Activated CD4-positive, alpha-beta memory T cell treated with anti-CD3 and anti-CD28 coated beads, Interleukin-2, amount 10 ng/mL, durations not matched to agents 7 days and 5 days (primary cell): ENCODE results near the gene CPAMD8. TPM values are rescaled to one million over a fixed set of nuclear protein-coding genes. Genes with fewer than 3 reads are reported as not detected.

Experiments
- CTCF ChIA-PET: fragments of 350-600 bp; sonication (Branson Sonifier 250); formaldehyde crosslinking; loops from one replicate; lab custom pipeline; 2021; ENCODE audit warnings: antibody characterized with exemption, inconsistent platforms; lab: Charles Lee
- POLR2A ChIA-PET: fragments of 350-600 bp; sonication (Branson Sonifier 250); formaldehyde crosslinking; loops from one replicate; lab custom pipeline; 2021; ENCODE audit warnings: antibody characterized with exemption; lab: Charles Lee
- DNase-seq: peaks from one replicate; pipeline ENCODE4 v3.0.0-alpha.2; 2020
- H3K27ac Mint-ChIP-seq: one replicate; pipeline ENCODE4 v1.8.0; 2021; ENCODE audit warnings: mild to moderate bottlenecking, mixed read lengths
- H3K27me3 Mint-ChIP-seq: one replicate; pipeline ENCODE4 v1.8.0; 2021; ENCODE audit warnings: mixed read lengths
- H3K36me3 Mint-ChIP-seq: one replicate; pipeline ENCODE4 v1.8.0; 2021; ENCODE audit warnings: low read depth, mixed read lengths
- H3K4me1 Mint-ChIP-seq: one replicate; pipeline ENCODE4 v1.8.0; 2021; ENCODE audit warnings: mixed read lengths
- H3K4me3 Mint-ChIP-seq: one replicate; pipeline ENCODE4 v1.8.0; 2021; ENCODE audit warnings: mild to moderate bottlenecking, mixed read lengths
- H3K9me3 Mint-ChIP-seq: one replicate; pipeline ENCODE4 v1.8.0; 2021; ENCODE audit warnings: mixed read lengths
- total RNA-seq, 2 experiments: library from RNA; stranded (reverse); gene quantifications; one replicate each; pipeline ENCODE4 v1.2.3, GENCODE V29; 2021

Gene CPAMD8
- total RNA-seq, 2 experiments from 2014 or later, result 1.2 to 1.4 TPM

DNA sequence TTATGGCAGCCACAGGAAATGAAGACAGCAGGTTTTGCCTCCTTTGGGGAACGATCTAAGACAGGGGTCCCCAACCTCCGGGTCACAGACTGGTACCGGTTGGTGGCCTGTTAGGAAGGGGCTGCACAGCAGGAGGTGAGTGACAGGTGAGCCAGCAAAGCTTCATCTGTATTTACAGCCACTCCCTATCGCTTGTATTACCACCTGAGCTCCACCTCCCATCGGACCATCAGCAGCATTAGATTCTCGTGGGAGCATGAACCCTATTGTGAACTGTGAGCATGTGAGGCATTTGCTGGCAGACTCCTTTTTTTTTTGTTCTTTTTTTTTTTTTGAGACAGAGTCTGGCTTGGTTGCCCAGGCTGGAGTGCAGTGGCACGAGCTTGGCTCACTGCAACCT lies 115.6 kb downstream of the CPAMD8 start:
- H3K27me3 Mint-ChIP-seq, result no peaks in the 10 kb centered on the region
- peaks cover 2% of the 10 kb centered on the region for H3K36me3 Mint-ChIP-seq
- POLR2A ChIA-PET, result no interaction called here

GRCh38 chr19:16908759-16909158 lies 117.9 kb downstream of the CPAMD8 start:
- Mint-ChIP-seq H3K4me1 (no peaks in the 10 kb centered on the region), H3K4me3 (no peak overlapping the region), H3K27ac (no peak overlapping the region), H3K27me3 (no peaks in the 10 kb centered on the region), H3K9me3 (peaks cover 16% of the 10 kb centered on the region), H3K36me3 (peaks cover 2% of the 10 kb centered on the region)
- CTCF ChIA-PET, result interaction anchor here (0.7 kb wide), 1 partner anchor 137 kb away, joined by 4 read pairs; no protein-coding TSS in a partner anchor
- POLR2A ChIA-PET, result no interaction called here
- DNase-seq, result no peak

More for the DNA sequence above, 115.6 kb downstream of the CPAMD8 start:
- H3K4me1 Mint-ChIP-seq, result no peaks in the 10 kb centered on the region
- H3K4me3 Mint-ChIP-seq, result no peak overlapping the region
- peaks cover 18% of the 10 kb centered on the region for H3K9me3 Mint-ChIP-seq
- no peak for DNase-seq
- H3K27ac Mint-ChIP-seq, result no peak overlapping the region
- CTCF ChIA-PET, result no interaction called here

DNA sequence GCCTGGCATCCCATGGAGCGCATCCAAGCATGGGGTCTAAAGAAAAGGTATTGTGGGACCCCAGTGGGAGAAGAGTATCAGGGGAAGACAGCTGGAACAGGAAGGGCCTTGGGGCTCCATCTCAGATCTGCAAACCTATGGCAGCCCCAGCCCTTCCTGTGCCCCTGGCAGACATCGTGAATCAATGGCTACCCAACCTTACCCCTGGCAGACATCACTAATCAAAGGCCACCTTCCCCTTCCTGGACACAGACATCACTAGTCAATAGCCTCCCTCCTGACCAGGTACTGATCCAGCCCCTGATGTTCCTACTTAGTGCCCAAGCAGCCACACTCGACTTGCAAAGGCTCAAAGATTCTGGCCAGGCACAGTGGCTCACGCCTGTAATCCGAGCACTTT lies 122.0 kb downstream of the CPAMD8 start:
- no peaks in the 10 kb centered on the region for H3K9me3 Mint-ChIP-seq
- H3K27me3 Mint-ChIP-seq, result no peaks in the 10 kb centered on the region
- ChIA-PET POLR2A (no interaction called here), CTCF (no interaction called here)
- no peaks in the 10 kb centered on the region for H3K36me3 Mint-ChIP-seq
- DNase-seq, result no peak
- no peak overlapping the region for H3K27ac Mint-ChIP-seq
- peaks cover 5% of the 10 kb centered on the region for H3K4me1 Mint-ChIP-seq
- no peak overlapping the region for H3K4me3 Mint-ChIP-seq

- DNase-seq, result no peak
- H3K27me3 Mint-ChIP-seq, result peaks cover 6% of the 10 kb centered on the region
- no peak overlapping the region for H3K27ac Mint-ChIP-seq
- ChIA-PET POLR2A (no interaction called here), CTCF (no interaction called here)
- no peaks in the 10 kb centered on the region for H3K36me3 Mint-ChIP-seq
- H3K4me3 Mint-ChIP-seq, result no peak overlapping the region
- no peaks in the 10 kb centered on the region for H3K9me3 Mint-ChIP-seq
- peaks cover 16% of the 10 kb centered on the region for H3K4me1 Mint-ChIP-seq
Measured at GRCh38 chr19:16903347-16903746, 123.3 kb downstream of the CPAMD8 start.

DNA sequence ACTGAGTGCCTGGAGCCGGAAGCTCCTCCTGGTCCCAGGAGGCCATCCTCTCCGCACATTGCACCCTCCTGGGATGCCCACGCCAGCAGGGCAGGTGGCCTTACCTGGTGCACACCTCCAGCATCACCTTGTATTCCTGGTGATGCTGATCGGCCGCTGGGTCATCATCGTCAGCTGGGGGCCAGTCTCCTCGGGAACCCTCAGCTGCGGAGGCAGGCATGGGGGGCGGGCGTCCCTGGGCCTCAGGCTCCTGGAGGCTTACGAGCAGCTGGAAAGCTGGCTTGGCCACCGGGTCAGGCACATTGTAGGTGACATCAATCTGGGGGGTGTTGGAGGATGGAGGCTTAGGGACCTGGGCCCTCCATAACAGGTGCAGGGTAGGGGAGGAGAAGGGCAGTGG lies 124.1 kb downstream of the CPAMD8 start:
- H3K27ac Mint-ChIP-seq, result no peak overlapping the region
- no peak overlapping the region for H3K4me3 Mint-ChIP-seq
- ChIA-PET POLR2A (no interaction called here), CTCF (no interaction called here)
- DNase-seq, result no peak
- no peaks in the 10 kb centered on the region for H3K36me3 Mint-ChIP-seq
- no peaks in the 10 kb centered on the region for H3K9me3 Mint-ChIP-seq
- peaks cover 7% of the 10 kb centered on the region for H3K27me3 Mint-ChIP-seq
- peaks cover 19% of the 10 kb centered on the region for H3K4me1 Mint-ChIP-seq

GRCh38 chr19:16901491-16902175 lies 125.0 kb downstream of the CPAMD8 start:
- Mint-ChIP-seq H3K9me3 (no peaks in the 10 kb centered on the region), H3K27me3 (peaks cover 9% of the 10 kb centered on the region), H3K4me3 (no peak overlapping the region), H3K4me1 (peaks cover 21% of the 10 kb centered on the region), H3K36me3 (no peaks in the 10 kb centered on the region), H3K27ac (no peak overlapping the region)
- POLR2A ChIA-PET, result no interaction called here
- no peak for DNase-seq
- CTCF ChIA-PET, result no interaction called here

GRCh38 chr19:16899566-16900075 lies 127.0 kb downstream of the CPAMD8 start:
- Mint-ChIP-seq H3K4me3 (peak overlapping the region; percentile 30), H3K36me3 (no peaks in the 10 kb centered on the region), H3K27ac (no peak overlapping the region), H3K4me1 (peaks cover 24% of the 10 kb centered on the region), H3K27me3 (peaks cover 17% of the 10 kb centered on the region), H3K9me3 (no peaks in the 10 kb centered on the region)
- peak; percentile 59 for DNase-seq
- ChIA-PET CTCF (interaction anchor here (0.8 to 2.5 kb wide), 5 partner anchors 11 to 285 kb away, joined by 3 to 15 read pairs (median 4); partner anchors contain the start of gene F2RL3), POLR2A (interaction anchor here (0.6 kb wide), 1 partner anchor 391 kb away, joined by 3 read pairs; no protein-coding TSS in a partner anchor)

DNA sequence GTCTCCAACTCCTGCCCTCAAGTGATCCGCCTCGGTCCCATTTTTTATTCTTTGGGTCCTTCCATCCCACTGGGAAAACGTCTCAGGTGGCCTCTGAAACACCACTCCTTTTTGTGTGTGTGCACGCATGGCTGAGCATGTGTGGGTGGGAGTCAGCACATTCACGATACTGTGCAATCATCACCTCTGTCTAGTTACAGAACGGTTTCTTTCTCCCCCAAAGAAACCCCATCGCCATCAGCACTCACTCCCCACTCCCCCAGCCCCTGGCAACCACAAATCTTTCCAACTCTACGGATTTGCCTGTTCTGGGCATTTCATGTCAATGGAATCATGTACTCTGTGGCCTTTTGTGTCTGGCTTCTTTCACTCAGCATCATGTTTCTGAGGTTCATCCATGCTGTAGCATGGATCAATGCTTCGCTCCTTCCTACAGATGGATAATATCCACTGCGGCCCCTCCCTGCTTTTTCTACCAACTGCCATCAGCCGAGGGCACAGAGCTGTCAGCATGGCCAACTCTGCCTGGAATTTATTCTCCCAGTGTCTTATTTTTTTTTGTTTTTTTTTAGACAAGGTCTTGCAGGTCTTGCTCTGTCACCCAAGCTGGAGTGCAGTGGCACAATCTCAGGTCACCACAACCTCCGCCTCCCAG lies 128.1 kb downstream of the CPAMD8 start:
- ChIA-PET POLR2A (no interaction called here), CTCF (interaction anchor here (2.5 kb wide), 1 partner anchor 126 kb away, joined by 15 read pairs; no protein-coding TSS in a partner anchor)
- H3K4me3 Mint-ChIP-seq, result peak overlapping the region; percentile 57
- no peaks in the 10 kb centered on the region for H3K36me3 Mint-ChIP-seq
- H3K9me3 Mint-ChIP-seq, result no peaks in the 10 kb centered on the region
- H3K27me3 Mint-ChIP-seq, result peaks cover 19% of the 10 kb centered on the region
- H3K27ac Mint-ChIP-seq, result peak overlapping the region; percentile 44
- no peak for DNase-seq
- H3K4me1 Mint-ChIP-seq, result peaks cover 27% of the 10 kb centered on the region

DNA sequence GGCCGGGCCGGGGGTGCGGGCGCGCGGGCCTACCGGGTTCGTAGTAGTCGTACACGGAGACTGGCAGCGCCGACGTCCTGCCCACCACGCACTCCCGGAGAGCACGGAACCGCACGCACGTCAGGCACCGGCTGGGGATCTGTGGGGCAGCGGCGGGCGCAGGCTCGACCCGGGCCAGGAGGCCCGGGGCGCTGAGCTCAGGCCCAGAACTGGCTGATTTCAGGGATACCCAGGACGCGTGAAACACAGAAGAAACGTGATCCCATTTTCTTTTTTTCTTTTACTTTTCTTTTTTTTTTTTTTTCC lies 128.8 kb downstream of the CPAMD8 start:
- peaks cover 19% of the 10 kb centered on the region for H3K27me3 Mint-ChIP-seq
- no peaks in the 10 kb centered on the region for H3K36me3 Mint-ChIP-seq
- H3K4me1 Mint-ChIP-seq, result peaks cover 32% of the 10 kb centered on the region
- POLR2A ChIA-PET, result no interaction called here
- H3K4me3 Mint-ChIP-seq, result peak overlapping the region; percentile 46
- no peaks in the 10 kb centered on the region for H3K9me3 Mint-ChIP-seq
- no peak overlapping the region for H3K27ac Mint-ChIP-seq
- CTCF ChIA-PET, result interaction anchor here (2.5 kb wide), 1 partner anchor 125 kb away, joined by 15 read pairs; no protein-coding TSS in a partner anchor
- DNase-seq, result peak; percentile 49

GRCh38 chr19:16897029-16897855 lies 129.4 kb downstream of the CPAMD8 start:
- Mint-ChIP-seq H3K9me3 (no peaks in the 10 kb centered on the region), H3K4me1 (peaks cover 35% of the 10 kb centered on the region), H3K36me3 (no peaks in the 10 kb centered on the region), H3K27ac (peak overlapping the region; percentile 58), H3K4me3 (peak overlapping the region; percentile 65), H3K27me3 (peaks cover 20% of the 10 kb centered on the region)
- DNase-seq, result peak; percentile 84
- POLR2A ChIA-PET, result no interaction called here
- CTCF ChIA-PET, result no interaction called here

GRCh38 chr19:16896146-16897028 lies 130.2 kb downstream of the CPAMD8 start:
- Mint-ChIP-seq H3K36me3 (no peaks in the 10 kb centered on the region), H3K4me3 (peak overlapping the region; percentile 65), H3K27me3 (peaks cover 20% of the 10 kb centered on the region), H3K9me3 (no peaks in the 10 kb centered on the region), H3K27ac (peak overlapping the region; percentile 58), H3K4me1 (peaks cover 35% of the 10 kb centered on the region)
- no peak for DNase-seq
- ChIA-PET POLR2A (no interaction called here), CTCF (no interaction called here)

GRCh38 chr19:16895467-16896145 lies 131.0 kb downstream of the CPAMD8 start:
- POLR2A ChIA-PET, result no interaction called here
- Mint-ChIP-seq H3K4me1 (peaks cover 35% of the 10 kb centered on the region), H3K4me3 (peak overlapping the region; percentile 16), H3K9me3 (no peaks in the 10 kb centered on the region), H3K27me3 (peaks cover 22% of the 10 kb centered on the region), H3K27ac (no peak overlapping the region), H3K36me3 (no peaks in the 10 kb centered on the region)
- DNase-seq, result no peak
- CTCF ChIA-PET, result no interaction called here
